SK-N-SH (cell line): ENCODE measurements around the gene C11orf98. TPM values are rescaled to one million over a fixed set of nuclear protein-coding genes. Genes with fewer than 3 reads are reported as not detected.

Source experiments
- CTCF ChIA-PET: fragments of 300-600, 350-600 bp; formaldehyde crosslinking; extraction: SDS; loops from one replicate; lab custom pipeline; 2021; lab: Yijun Ruan, JAX
- POLR2A ChIA-PET: fragments of 350-600 bp; sonication (Branson Sonifier 250); formaldehyde crosslinking; extraction: SDS; loops from one replicate; lab custom pipeline; 2020; ENCODE audit warnings: antibody characterized with exemption, inconsistent platforms; lab: Yijun Ruan, JAX
- DNase-seq: peaks from one replicate; pipeline ENCODE4 v3.0.0; 2012
- H2AFZ ChIP-seq: fragments of 200-600 bp; sonication (generic); 2 replicates; pipeline ENCODE4 v1.8.1; 2016; ENCODE audit warnings: antibody characterized with exemption, mild to moderate bottlenecking, low read depth
- H3F3A ChIP-seq: fragments of 200-600 bp; sonication (generic); replicated peaks from 2 replicates; pipeline ENCODE3; 2016; ENCODE audit warnings: antibody characterized with exemption, mild to moderate bottlenecking; ENCODE audit not compliant: insufficient read depth
- H3K27ac ChIP-seq, 2 experiments: fragments of 200-500 bp in 1 of 2; fragments of 200-600 bp in 1 of 2; sonication (Bioruptor generic) in 1 of 2; sonication (generic), shearing (Covaris generic) in 1 of 2; 2 replicates each; pipeline versions ENCODE4 v1.5.1 to v1.6.1; 2014 to 2016; ENCODE audit warnings: low read depth in 2 of 2, inconsistent platforms in 1 of 2, low read length in 1 of 2, mild to moderate bottlenecking in 1 of 2, mixed read lengths in 1 of 2
- H3K27me3 ChIP-seq: fragments of 200-600 bp; sonication (generic), shearing (Covaris generic); 2 replicates; pipeline ENCODE4 v1.6.1; 2016; ENCODE audit warnings: mixed run types; ENCODE audit not compliant: insufficient read depth
- H3K36me3 ChIP-seq, 2 experiments: fragments of 200-500 bp in 1 of 2; fragments of 200-600 bp in 1 of 2; sonication (Bioruptor generic) in 1 of 2; sonication (generic) in 1 of 2; replicated peaks in 1 of 2; 2 replicates each; pipeline versions ENCODE3 to v1.5.1; 2014 to 2016; ENCODE audit warnings: low read length in 1 of 2, mild to moderate bottlenecking in 1 of 2; ENCODE audit not compliant: insufficient read depth in 2 of 2, control insufficient read depth in 1 of 2
- H3K4me1 ChIP-seq, 2 experiments: fragments of 200-500 bp in 1 of 2; fragments of 200-600 bp in 1 of 2; sonication (Bioruptor generic) in 1 of 2; sonication (generic), shearing (Covaris generic) in 1 of 2; 2 replicates each; pipeline versions ENCODE4 v1.5.1 to v1.6.1; 2014 to 2016; ENCODE audit warnings: low read depth in 1 of 2, low read length in 1 of 2, mixed run types in 1 of 2; ENCODE audit not compliant: insufficient read depth in 2 of 2, control insufficient read depth in 1 of 2
- H3K4me2 ChIP-seq: fragments of 200-600 bp; sonication (generic), shearing (Covaris generic); 2 replicates; pipeline ENCODE4 v1.6.1; 2017; ENCODE audit warnings: mixed run types
- H3K4me3 ChIP-seq, 2 experiments: fragments of 200-500 bp in 1 of 2; fragments of 200-600 bp in 1 of 2; sonication (Bioruptor generic) in 1 of 2; sonication (generic), shearing (Covaris generic) in 1 of 2; 2 replicates each; pipeline versions ENCODE4 v1.5.1 to v1.8.1; 2014 to 2016; ENCODE audit warnings: low read depth in 2 of 2, inconsistent platforms in 1 of 2, low read length in 1 of 2, mild to moderate bottlenecking in 1 of 2, mixed read lengths in 1 of 2, moderate library complexity in 1 of 2
- H3K79me2 ChIP-seq: fragments of 200-600 bp; sonication (generic); 2 replicates; pipeline ENCODE4 v1.8.1; 2017; ENCODE audit warnings: mild to moderate bottlenecking; ENCODE audit not compliant: insufficient read depth
- H3K9ac ChIP-seq: fragments of 200-600 bp; sonication (generic); 2 replicates; pipeline ENCODE4 v1.6.1; 2017; ENCODE audit warnings: mixed run types
- H3K9me2 ChIP-seq: fragments of 200-600 bp; sonication (generic); 2 replicates; pipeline ENCODE4 v1.6.1; 2017; ENCODE audit warnings: mixed run types
- H3K9me3 ChIP-seq: fragments of 200-600 bp; sonication (generic); 2 replicates; pipeline ENCODE4 v1.6.1; 2017; ENCODE audit warnings: mixed run types, mild to moderate bottlenecking, moderate library complexity
- H4K20me1 ChIP-seq: fragments of 200-600 bp; sonication (generic); 2 replicates; pipeline ENCODE4 v1.6.1; 2017; ENCODE audit warnings: mild to moderate bottlenecking, mixed run types; ENCODE audit not compliant: insufficient read depth
- CHD2 ChIP-seq: fragments of 150-350 bp; IDR thresholded peaks from 2 replicates; pipeline ENCODE4 v1.6.1; 2018; ENCODE audit warnings: low read length; ENCODE audit not compliant: partially characterized antibody
- EP300 ChIP-seq, 2 experiments: IDR thresholded peaks; 2 replicates each; pipeline versions ENCODE4 v1.4.0 to v1.6.1; 2012; ENCODE audit warnings: borderline replicate concordance in 1 of 2, low read depth in 1 of 2, low read length in 1 of 2
- EZH2phosphoT487 ChIP-seq: fragments of 200-600 bp; sonication (generic); IDR thresholded peaks from 2 replicates; pipeline ENCODE4 v1.6.1; 2017; ENCODE audit warnings: low read depth, mixed run types, mild to moderate bottlenecking, antibody characterized with exemption, moderate library complexity, borderline replicate concordance
- FOXM1 ChIP-seq: IDR thresholded peaks from 2 replicates; pipeline ENCODE4 v1.4.0; 2012; ENCODE audit warnings: low read depth, mild to moderate bottlenecking
- GATA2 ChIP-seq: sonication (generic); formaldehyde crosslinking; IDR thresholded peaks from 2 replicates; pipeline ENCODE4 v1.5.0; 2020; ENCODE audit warnings: mild to moderate bottlenecking, missing genetic modification reagents
- NRF1 ChIP-seq: IDR thresholded peaks from 2 replicates; pipeline ENCODE4 v1.6.1; 2012; ENCODE audit warnings: low read depth, mild to moderate bottlenecking, low read length
- POLR2AphosphoS5 ChIP-seq: IDR thresholded peaks from 2 replicates; pipeline ENCODE4 v1.6.1; 2012; ENCODE audit warnings: low read depth, low read length
- RAD21 ChIP-seq: IDR thresholded peaks from 2 replicates; pipeline ENCODE4 v1.6.1; 2012; ENCODE audit warnings: mild to moderate bottlenecking, low read length
- RXRA ChIP-seq: IDR thresholded peaks from 2 replicates; pipeline ENCODE4 v1.4.0; 2012; ENCODE audit warnings: low read depth, mild to moderate bottlenecking, borderline replicate concordance
- SIN3A ChIP-seq: IDR thresholded peaks from 2 replicates; pipeline ENCODE4 v1.6.1; 2012; ENCODE audit warnings: low read depth, mild to moderate bottlenecking, low read length, moderate library complexity, borderline replicate concordance
- SMC3 ChIP-seq: IDR thresholded peaks from 2 replicates; pipeline ENCODE4 v1.6.1; 2012; ENCODE audit warnings: low read depth, low read length, improper control_type of control experiment
- TAF1 ChIP-seq: IDR thresholded peaks from 2 replicates; pipeline ENCODE4 v1.6.1; 2012; ENCODE audit warnings: low read depth, mild to moderate bottlenecking, low read length, moderate library complexity, borderline replicate concordance
- TCF12 ChIP-seq: IDR thresholded peaks from 2 replicates; pipeline ENCODE4 v1.4.0; 2012
- WGBS: methylation state at CpG from one replicate; pipeline ENCODE4 v1.1.6; 2017; ENCODE audit warnings: low lambda C conversion rate; 5-methylcytosine and 5-hydroxymethylcytosine counted together
- polyA plus RNA-seq, 3 experiments: library from polyadenylated mRNA; depleted of rRNA; stranded (reverse); fragments of >200 nt; gene quantifications; 2 replicates each; pipeline ENCODE4 v1.2.3, GENCODE V29; 2012
- TF ChIP-seq, protein P1 (sequence below): fragments of 150-350 bp; IDR thresholded peaks from 2 replicates; pipeline ENCODE4 v1.6.1; 2016; ENCODE audit warnings: mild to moderate bottlenecking, low read depth, low read length
- TF ChIP-seq, protein P2 (sequence below): IDR thresholded peaks from 2 replicates; pipeline ENCODE4 v1.4.0; 2012; ENCODE audit warnings: low read depth
- TF ChIP-seq, protein P3 (sequence below): fragments of 200-600 bp; sonication (generic); IDR thresholded peaks from 2 replicates; pipeline ENCODE4 v1.6.1; 2017; ENCODE audit warnings: antibody characterized with exemption, mild to moderate bottlenecking, moderate library complexity
- TF ChIP-seq, protein P4 (sequence below): fragments of 150-350 bp; IDR thresholded peaks from 2 replicates; pipeline ENCODE4 v1.6.1; 2017; ENCODE audit warnings: antibody characterized with exemption, low read length, low read depth, borderline replicate concordance
- TF ChIP-seq, protein P5 (sequence below): IDR thresholded peaks from 2 replicates; pipeline ENCODE4 v1.6.1; 2012; ENCODE audit warnings: mild to moderate bottlenecking, low read depth, low read length, moderate library complexity

C11orf98 gene
- polyA plus RNA-seq, 1 of the 3 experiments (the other 2 are of a cell fraction): 126 TPM

DNA sequence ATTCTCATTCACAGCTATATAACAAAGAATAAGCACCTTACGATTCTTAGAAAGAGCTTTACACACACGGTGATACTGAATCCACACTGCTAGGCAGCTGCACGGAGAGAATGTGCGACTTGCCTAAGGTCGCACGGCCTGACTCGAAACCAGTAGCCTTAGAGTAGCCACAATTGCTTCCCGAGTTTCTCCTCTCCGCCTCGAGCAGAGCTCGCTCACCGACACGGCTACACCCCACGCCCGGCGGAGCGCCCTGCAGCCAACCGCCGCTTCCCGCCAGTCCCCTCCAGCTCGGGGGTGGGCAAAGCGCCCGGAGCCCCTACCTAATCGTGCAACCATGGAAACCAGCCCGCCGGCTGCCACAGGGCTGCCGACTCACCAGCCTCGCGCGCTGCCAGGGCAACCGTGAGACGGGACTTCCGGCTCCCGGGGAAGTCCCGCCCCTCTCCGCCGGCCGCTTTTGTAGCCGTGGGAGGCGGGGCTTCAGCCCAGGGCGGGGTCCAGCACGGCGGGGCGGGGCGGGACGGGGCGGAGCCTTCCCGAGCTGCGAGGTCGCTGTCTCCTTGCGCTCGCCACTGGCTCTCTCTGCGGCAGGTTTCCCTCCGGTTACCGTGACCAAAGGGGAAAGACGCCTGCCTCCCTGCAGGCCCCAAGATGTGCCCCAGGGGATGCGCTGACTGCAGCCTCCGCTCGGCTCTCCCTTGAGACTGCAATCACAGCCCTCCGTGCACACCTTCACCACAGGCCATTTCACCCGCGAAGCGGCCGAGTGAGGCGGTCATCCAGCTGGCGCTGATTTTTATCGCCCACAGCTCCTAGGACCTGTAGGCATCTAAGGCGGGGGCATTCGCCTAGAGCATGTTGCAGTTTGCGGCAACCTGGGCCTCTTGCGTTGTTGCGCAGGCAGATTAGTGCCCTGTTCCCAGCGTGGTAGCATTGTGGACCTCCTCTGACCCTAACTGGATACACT lies 41.2 kb upstream of the C11orf98 start (continued):
- TF ChIP-seq, protein P1, sequence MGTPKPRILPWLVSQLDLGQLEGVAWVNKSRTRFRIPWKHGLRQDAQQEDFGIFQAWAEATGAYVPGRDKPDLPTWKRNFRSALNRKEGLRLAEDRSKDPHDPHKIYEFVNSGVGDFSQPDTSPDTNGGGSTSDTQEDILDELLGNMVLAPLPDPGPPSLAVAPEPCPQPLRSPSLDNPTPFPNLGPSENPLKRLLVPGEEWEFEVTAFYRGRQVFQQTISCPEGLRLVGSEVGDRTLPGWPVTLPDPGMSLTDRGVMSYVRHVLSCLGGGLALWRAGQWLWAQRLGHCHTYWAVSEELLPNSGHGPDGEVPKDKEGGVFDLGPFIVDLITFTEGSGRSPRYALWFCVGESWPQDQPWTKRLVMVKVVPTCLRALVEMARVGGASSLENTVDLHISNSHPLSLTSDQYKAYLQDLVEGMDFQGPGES: no peak
- peak; percentile 72 for TF ChIP-seq POLR2AphosphoS5
- TF ChIP-seq RAD21: no peak
- TF ChIP-seq, protein P2, sequence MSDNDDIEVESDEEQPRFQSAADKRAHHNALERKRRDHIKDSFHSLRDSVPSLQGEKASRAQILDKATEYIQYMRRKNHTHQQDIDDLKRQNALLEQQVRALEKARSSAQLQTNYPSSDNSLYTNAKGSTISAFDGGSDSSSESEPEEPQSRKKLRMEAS: peak; percentile 74; the same call in 1 of the 2 replicates
- no peak for TF ChIP-seq EZH2phosphoT487
- TF ChIP-seq TAF1: peak; percentile 52; the same call in 1 of the 2 replicates
- TF ChIP-seq NRF1: no peak
- TF ChIP-seq FOXM1: no peak
- TF ChIP-seq, protein P3, sequence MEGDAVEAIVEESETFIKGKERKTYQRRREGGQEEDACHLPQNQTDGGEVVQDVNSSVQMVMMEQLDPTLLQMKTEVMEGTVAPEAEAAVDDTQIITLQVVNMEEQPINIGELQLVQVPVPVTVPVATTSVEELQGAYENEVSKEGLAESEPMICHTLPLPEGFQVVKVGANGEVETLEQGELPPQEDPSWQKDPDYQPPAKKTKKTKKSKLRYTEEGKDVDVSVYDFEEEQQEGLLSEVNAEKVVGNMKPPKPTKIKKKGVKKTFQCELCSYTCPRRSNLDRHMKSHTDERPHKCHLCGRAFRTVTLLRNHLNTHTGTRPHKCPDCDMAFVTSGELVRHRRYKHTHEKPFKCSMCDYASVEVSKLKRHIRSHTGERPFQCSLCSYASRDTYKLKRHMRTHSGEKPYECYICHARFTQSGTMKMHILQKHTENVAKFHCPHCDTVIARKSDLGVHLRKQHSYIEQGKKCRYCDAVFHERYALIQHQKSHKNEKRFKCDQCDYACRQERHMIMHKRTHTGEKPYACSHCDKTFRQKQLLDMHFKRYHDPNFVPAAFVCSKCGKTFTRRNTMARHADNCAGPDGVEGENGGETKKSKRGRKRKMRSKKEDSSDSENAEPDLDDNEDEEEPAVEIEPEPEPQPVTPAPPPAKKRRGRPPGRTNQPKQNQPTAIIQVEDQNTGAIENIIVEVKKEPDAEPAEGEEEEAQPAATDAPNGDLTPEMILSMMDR: no peak
- no peak for TF ChIP-seq RXRA
- peak; percentile 88 for TF ChIP-seq GATA2 (CRISPR knock-in tag)

DNA sequence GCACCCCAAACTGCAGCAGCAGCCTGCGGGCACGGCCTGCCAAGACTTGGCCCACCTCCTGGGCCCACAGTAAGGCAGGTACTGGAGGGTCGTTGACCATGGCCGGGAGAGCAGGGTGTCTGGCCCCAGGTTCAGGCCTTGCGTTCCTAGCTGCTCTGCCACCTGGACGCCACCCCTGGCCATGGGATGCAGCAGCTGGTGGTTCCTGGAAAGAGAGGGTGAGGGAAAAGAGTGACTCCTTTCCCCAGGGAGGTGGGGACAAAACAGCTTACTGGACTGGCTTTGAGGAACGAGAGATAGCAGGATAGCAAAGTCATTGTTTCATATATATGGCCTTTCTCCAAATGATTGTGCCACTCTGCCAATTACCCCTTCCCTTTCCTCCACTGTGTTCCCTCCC lies 40.4 kb upstream of the C11orf98 start:
- H3K4me1 ChIP-seq: peaks cover 22 to 45% of the 10 kb centered on the region in 2 experiments; a peak in 3 of 4 replicates
- peak overlapping the region; percentile 84 to 93 for H3K27ac ChIP-seq
- ChIA-PET POLR2A (interaction anchor here (0.8 to 3.3 kb wide), 9 partner anchors 10 to 132 kb away, joined by 3 to 26 read pairs (median 5); partner anchors contain the start of genes C11orf98, CSKMT, EEF1G and HNRNPUL2), CTCF (interaction anchor here (1.1 to 6.6 kb wide), 5 partner anchors 11 to 81 kb away, joined by 4 to 48 read pairs (median 6); partner anchors contain the start of genes HNRNPUL2 and TMEM179B)
- WGBS: 25% methylated on average over 7 of the region's 7 CpGs
- peak; percentile 65 for DNase-seq
- H3F3A ChIP-seq: peaks cover 22% of the 10 kb centered on the region
- no peaks in the 10 kb centered on the region for H4K20me1 ChIP-seq
- peak overlapping the region; percentile 67 to 70 for H3K4me3 ChIP-seq
- peaks cover 12% of the 10 kb centered on the region; the same call in 1 of the 2 replicates for H3K79me2 ChIP-seq
- no peaks in the 10 kb centered on the region for H3K9me2 ChIP-seq
- H3K4me2 ChIP-seq: peak overlapping the region; percentile 73
- no peaks in the 10 kb centered on the region for H3K27me3 ChIP-seq
- H3K9me3 ChIP-seq: no peaks in the 10 kb centered on the region
- H2AFZ ChIP-seq: peak overlapping the region; percentile 50; the same call in 1 of the 2 replicates
- peaks cover 16 to 19% of the 10 kb centered on the region in 2 experiments for H3K36me3 ChIP-seq
- peak overlapping the region; percentile 80 for H3K9ac ChIP-seq
- TF ChIP-seq TCF12 (no peak), SMC3 (no peak), EZH2phosphoT487 (no peak), RXRA (no peak), EP300 (IDR thresholded peaks at IDR 0.05; ENCODE audit: borderline replicate concordance in 1 of 2, low read depth in 1 of 2, low read length in 1 of 2) (no peak), SIN3A (no peak), CHD2 (no peak), RAD21 (no peak), NRF1 (no peak)
- TF ChIP-seq, protein P2: no peak
- TF ChIP-seq, protein P4, sequence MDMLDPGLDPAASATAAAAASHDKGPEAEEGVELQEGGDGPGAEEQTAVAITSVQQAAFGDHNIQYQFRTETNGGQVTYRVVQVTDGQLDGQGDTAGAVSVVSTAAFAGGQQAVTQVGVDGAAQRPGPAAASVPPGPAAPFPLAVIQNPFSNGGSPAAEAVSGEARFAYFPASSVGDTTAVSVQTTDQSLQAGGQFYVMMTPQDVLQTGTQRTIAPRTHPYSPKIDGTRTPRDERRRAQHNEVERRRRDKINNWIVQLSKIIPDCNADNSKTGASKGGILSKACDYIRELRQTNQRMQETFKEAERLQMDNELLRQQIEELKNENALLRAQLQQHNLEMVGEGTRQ: no peak
- TF ChIP-seq, protein P5, sequence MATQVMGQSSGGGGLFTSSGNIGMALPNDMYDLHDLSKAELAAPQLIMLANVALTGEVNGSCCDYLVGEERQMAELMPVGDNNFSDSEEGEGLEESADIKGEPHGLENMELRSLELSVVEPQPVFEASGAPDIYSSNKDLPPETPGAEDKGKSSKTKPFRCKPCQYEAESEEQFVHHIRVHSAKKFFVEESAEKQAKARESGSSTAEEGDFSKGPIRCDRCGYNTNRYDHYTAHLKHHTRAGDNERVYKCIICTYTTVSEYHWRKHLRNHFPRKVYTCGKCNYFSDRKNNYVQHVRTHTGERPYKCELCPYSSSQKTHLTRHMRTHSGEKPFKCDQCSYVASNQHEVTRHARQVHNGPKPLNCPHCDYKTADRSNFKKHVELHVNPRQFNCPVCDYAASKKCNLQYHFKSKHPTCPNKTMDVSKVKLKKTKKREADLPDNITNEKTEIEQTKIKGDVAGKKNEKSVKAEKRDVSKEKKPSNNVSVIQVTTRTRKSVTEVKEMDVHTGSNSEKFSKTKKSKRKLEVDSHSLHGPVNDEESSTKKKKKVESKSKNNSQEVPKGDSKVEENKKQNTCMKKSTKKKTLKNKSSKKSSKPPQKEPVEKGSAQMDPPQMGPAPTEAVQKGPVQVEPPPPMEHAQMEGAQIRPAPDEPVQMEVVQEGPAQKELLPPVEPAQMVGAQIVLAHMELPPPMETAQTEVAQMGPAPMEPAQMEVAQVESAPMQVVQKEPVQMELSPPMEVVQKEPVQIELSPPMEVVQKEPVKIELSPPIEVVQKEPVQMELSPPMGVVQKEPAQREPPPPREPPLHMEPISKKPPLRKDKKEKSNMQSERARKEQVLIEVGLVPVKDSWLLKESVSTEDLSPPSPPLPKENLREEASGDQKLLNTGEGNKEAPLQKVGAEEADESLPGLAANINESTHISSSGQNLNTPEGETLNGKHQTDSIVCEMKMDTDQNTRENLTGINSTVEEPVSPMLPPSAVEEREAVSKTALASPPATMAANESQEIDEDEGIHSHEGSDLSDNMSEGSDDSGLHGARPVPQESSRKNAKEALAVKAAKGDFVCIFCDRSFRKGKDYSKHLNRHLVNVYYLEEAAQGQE: no peak
